NK-92 treated with Interleukin-12 subunit alpha and Interleukin-12 subunit beta, amount 100 ng/mL, for 24 hours (cell line): Measurements from ENCODE around the gene SFTPA2.
A peak's percentile ranks its signal among the peaks of the same experiment; 100 is the strongest.
"Not testable (repeated sequence)": the region's sequence is repeated elsewhere in the genome, so short reads cannot be mapped to it uniquely, and the experiment has no call there.

Experiments
- DNase-seq: peaks from one replicate; lab custom pipeline; 2025; lab: John Stamatoyannopoulos, UW

SFTPA2 gene

DNA sequence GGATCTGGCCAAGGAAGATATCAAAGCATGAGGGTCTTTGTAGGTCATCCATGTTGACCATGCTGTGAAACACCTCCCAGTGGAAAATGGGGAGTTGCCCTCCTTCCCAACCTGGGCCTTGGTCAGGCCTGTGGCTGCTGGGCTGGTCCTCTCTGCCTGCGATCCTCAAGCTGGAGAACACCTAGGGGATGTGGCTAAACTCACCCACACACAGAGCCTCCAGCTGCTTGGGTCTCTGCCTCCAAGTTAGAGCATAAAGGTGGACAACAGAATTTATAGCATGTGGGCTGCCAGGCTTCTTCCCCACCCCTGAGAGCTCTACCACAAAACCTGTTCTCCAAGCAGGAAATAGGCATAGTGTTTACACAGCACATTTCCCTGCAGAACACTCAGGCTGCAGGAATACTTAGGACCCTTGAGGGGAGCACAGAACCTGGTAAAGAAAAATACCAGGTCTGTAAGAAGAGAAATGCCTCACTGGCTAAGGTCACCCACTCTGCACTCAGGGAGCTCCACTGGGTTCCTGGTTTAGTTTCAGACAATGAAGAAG, at the start of gene SFTPA2:
SFTPA2 (minus strand) TSS at position 248 of the 550 bp plus-strand sequence. CDS start 924 bp downstream, outside the sequence.
- no peak for DNase-seq

DNA sequence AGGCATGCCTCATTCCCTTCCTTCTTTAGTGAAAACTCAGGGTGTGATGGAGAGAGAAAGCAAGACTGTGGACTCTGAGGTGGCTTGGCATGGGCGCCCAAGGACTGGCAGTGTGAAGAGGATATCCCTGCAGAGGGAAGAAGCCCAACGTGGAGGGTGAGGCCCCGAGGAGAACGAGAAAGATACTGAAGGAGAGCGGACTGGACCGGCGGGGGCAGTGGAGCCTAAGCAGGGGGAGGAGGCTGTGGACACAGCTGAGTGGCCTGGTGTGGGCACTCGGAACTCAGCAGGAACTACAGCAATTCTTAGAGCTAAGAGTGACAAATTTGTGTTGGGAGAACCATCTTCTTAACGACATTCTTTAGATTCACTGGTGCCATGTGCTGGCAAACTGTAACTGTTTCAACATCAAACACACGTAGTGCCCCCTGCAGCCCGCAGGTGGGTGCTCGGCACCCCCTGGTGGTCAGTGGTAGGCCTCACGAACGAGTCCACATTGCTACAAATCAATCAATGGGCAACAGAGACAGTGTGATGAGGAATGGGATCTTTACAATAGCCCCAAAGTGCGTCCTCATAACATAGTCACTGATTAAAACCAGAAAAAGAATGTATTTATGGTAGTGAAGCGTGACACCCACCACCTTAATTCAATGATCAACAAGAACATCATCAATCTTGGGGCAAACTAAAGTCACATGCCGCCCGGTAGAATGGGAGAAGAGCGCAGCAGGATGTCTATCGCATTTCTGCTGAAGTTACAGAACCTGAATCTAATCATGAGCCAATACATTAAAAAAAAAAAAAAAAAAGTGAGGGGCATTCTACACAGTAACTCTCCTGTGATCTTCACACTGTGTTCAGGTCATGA, 48.5 kb upstream of the SFTPA2 start:
- DNase-seq, result peak; percentile 13

DNA sequence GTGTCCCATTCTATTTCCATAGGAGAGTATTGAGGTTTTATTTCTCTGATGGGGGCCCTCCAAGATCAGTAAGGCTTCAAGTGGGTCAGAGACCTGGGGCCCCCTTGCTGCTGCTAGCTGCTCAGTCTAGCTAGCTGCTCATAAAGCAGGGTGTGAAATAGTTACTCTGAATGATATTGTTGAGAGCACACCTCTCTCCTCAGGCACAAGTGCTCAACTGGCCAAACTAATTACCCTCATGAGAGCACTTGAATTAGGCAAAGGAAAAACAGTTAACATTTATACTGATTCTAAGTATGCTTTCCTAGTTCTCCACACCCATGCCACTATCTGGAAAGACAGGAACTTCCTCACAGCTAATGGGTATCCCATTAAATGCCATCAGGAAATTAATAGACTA, 45.1 kb upstream of the SFTPA2 start:
- no peak for DNase-seq

DNA sequence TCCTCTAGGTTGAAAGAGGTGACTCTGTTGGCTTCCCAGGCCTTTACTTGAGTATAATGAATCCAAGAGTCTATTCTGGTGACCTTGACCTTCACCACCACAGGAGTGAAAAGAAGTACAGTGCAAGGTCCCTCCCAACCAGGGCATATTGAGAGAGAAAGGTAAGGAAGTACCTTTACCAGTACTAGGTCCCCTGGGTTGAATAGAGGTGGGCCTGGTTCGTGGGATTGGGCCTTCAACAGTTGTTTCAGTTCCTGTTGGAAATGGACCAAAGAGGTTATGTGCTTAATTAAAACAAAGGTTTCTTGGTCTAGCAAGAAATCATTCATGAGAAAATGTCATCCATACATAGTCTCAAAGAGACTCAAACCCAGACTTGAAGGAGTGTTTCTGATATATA, 44.1 kb upstream of the SFTPA2 start:
- DNase-seq, result no peak

DNA sequence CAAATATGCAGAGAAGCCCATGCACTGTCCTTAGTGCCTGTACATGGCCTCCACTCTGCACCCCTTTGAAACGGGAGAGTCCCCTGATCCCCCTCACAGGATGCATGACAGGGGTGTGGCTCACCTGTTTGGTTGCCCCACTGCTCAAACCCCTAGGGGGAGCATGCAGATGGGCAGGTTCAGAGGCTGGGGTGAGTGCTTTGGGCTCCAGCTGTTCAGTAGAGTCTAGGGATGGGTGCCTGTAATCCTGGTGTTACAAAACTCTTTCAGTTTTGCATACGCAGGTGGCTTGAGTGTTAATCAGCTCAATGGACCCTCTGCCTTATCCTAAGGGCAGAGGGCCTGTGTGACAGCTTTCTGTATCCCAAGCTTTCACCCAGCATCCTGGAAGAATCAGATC, 42.7 kb upstream of the SFTPA2 start:
- no peak for DNase-seq

DNA sequence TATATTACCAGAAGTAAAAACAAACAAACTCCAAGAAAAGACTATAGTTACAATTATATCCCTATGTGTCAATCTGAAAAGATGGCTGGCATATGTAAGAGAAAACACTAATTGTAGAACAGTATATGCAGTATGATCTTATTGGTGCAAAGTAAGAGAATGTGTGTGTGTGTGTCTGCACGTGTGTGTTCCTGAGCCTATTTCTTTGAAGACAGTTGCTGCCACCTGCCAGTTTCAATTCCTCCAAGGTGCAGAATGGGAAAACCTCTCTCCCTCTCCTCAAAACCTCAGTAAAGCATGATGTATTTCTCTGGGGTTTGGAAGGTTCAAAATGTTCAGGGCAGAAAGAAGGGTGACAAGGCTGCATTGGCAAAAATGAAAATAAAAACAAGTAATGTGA, 41.7 kb upstream of the SFTPA2 start:
- no peak for DNase-seq

DNA sequence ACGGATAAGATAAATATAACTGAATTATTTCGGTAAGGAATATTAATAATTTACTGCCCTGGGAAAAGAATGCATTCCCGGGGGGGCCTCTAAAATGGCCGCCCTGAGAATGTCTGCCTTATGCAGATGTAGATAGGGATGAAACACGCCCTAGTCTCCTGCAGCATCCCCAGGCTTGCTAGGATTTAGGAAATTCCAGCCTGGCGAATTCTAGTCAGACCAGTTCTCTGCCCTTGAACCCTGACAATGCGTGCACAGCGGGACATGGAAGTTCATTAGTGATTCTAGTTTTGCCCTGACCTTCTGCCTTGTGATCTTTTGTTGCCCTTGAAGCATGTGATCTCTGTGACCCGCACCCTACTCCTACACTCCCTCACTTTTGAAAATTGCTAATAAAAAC, 39.4 kb upstream of the SFTPA2 start:
- DNase-seq, result not testable (repeated sequence)

DNA sequence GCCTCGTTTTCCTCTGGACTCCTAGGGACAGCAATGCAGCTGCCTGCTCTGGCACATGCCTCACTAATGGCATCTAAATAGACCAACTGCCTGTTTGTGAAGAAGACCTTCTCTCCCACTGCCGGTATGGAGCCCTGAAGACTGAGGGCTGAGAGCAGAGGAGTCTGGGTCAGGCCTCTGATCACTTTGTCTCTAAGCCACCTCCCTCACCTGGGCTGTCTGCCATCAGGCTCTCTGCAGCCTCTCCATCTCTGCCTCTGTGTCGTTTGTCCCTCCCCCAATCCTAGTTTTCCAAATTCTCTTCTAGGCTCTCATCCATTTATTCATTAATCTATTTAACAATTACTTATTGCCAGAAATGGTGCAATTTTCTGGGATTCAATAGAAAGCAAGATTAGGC, 35.3 kb upstream of the SFTPA2 start:
- no peak for DNase-seq

DNA sequence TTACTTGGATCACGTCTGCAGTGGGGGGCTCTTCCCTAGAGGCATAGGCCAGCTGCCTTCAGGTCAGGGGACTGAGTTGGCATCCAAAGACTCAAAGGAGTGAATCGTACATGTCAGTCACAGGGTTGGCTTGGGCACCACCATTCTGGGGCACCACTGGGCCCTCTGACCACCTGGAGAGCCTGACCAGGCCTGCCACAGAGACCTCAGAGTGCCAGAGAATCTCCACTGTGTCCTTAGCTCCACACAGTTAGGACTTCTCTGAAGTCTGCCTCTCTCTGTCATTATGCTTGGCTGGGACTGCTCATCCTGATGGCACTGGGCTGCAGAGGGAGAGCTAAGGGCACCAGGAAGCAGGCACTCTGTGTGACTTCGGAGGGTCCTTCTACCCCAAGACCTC, 34.4 kb upstream of the SFTPA2 start:
- not testable (repeated sequence) for DNase-seq

DNA sequence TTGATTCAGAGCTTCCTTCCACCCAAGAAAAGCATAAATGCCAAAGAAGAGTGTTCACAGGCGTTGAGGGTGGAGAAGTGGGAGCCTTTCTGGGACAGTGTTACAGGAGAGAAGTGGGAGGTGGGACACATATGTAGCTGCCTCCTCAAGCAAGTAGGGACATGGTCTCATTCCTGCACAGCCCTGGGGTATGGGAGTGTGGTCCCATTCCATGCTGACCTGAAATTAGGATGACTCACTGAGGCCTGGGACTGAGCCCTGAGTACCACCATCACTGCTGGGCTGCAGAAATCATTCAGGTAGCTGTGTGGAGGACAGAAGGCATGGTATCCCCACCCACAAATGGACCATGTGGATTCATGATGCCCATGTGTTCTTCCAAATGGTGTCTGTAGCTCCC, 33.2 kb upstream of the SFTPA2 start:
- DNase-seq, result no peak

DNA sequence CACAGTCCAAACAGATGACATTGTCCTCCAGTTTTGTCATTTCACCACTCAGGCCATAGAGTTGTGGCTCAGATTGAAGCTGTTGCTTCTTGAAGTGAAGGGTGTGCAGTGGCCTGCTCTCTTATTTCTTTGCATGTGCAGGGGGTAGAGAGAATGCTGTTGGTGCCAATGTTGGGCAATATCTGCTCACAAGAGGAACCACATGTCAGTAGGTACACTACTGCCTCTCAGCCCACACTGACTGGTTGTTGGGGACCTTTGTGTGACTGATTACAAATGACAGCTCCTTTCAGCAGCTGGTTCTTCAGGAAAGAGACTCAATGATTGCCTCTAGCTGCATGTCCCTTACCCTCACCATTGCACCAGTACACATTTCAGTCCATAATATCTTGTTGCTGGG, 28.6 kb upstream of the SFTPA2 start:
- no peak for DNase-seq

DNA sequence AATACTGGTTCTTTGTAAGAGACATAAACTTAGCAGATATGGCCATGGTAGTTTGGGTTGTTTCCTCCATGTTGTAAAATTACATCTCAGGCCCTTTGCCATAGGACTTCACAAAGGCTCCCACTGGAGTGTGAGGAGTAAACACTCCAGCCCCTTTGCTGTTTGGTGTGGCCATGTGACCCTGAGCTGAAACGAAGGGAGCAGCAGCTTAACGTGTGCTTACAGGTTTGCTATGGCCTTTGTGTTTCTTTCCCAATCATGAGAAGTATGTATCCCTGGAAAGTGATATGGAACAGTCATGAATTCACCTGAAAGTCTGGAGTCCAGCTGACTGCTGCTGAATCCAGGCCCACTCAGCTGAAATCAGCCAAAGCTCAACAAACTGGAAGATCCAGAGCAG, 26.7 kb upstream of the SFTPA2 start:
- no peak for DNase-seq

DNA sequence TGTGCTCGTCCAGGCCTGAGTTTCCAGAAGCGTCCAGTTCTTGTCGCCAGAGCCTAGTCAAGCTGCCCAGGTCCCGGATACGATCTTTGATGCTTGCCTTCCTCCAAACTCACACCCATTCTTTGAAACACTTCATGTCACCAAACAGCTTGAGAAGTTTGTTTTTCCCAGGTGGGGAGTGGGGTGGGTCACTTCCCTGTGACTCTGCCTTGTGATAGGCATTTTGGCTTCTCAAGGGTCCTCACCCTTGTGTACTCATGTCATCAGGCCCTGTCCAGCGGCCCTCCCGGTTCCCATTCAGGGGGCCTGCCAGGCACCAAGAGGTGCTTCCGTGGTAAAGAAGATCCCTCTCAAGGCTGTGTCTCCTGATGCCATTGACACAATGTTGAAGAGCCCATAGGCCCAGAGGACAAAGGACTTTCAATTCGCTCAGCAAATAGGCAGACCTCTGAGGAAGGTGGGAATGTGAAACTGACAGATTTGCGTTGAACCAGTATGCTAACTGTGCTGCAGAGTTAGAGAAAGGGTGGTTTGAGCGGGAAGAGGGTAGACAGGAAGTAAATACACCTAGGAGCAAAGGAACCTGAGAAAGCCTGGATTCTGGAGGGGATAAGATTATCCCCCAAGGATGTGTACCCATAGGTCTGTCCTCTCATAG, 25.8 kb upstream of the SFTPA2 start:
- no peak for DNase-seq

DNA sequence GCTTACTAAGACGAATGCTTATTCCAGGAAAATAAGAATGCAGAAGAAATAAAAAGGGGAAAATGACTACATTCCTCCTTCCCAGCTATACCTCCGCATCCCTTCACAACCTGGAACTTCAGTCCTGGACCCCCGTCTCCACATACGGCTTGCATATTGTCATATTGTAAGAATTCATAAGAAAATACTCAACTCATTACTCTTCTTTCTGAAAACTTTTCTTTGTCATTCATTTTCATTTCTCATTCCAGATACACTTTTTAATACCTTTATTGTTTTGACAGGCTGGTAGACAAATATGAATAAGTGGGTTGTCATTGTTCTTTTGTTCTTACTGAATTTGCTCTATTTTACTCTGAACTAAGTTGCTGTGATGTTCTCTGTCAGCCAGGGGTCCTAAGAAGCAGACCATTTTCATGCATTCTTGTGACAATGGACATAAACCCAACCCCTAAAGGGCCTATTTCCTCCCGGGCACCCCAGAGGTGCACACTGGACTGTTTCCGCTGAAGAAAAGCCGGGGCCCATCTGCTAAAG, 23.3 kb upstream of the SFTPA2 start:
- DNase-seq, result no peak

DNA sequence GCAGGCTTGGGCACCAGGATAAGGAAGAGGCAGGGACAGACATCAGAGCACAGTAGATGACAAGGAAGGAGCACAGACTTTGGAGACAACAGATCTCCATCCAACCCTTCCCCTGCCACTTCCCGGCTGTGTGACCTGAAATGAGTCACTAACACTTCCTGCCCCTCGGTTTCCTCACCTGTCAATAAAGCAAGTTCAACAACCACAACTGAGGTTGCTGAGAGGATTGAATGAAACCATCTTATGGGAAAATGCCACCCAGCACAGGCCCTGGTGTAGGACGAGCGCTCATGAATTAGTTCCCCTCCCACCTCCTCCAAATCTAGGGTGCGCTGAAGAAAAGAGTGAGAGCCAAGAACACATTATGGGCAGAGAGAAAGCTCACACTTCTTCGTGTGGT, 22.7 kb upstream of the SFTPA2 start:
- not testable (repeated sequence) for DNase-seq

DNA sequence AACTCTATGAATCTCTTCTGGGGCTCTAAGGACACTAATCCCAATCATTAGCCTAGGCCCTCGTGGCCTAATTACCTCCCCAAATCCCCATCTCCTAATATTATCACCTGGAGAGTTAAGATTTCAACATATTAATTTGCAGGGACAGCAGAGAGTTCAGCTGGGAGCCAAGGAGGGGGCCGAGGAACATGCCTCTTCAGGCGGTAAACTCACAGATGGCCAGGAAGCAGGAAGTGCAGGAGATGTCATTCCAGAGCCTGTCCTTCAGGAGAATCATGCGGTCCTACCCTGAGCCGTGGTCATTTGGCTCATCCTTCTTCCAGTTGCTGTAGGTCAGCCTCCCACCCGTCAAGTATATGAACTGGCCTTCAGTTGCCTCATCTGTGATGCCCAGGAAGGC, 21.9 kb upstream of the SFTPA2 start:
- DNase-seq, result no peak

DNA sequence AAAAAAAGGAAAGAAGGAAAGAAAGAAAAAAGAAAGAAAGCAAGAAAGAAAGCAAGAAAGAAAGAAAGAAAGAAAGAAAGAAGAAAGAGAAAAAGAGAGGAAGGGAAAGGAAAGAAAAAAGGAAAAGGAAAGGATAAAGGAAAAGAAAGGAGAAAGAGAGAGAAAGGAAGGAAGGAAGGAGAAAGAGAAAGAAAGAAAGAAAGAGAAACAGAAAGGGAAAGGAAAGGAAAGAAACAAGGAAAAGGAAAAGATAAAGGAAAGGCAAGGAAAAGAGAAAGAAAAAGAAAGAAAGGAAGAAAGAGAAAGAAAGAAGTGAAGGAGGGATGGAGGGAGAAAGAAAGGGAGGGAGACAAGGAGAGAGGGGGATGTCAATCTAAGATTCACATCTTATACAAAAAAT, 20.8 kb upstream of the SFTPA2 start:
- no peak for DNase-seq

DNA sequence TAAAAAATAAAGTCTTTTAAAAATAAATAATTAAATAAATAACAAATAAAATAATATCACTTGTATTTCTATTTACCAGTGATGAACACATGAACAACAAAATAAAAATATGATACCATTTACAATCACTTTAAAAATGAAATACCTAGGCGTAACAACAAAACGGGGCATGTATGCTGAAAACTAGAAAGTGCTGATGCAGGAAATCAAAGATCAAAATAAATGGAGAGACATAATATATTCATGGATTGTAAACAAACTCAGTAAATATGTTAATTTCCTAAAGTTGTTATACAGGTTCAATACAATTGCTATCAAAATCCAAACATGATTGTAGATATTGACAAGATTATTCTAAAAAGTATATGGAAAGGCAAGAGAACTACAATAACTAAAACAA, 19.2 kb upstream of the SFTPA2 start:
- DNase-seq, result no peak

DNA sequence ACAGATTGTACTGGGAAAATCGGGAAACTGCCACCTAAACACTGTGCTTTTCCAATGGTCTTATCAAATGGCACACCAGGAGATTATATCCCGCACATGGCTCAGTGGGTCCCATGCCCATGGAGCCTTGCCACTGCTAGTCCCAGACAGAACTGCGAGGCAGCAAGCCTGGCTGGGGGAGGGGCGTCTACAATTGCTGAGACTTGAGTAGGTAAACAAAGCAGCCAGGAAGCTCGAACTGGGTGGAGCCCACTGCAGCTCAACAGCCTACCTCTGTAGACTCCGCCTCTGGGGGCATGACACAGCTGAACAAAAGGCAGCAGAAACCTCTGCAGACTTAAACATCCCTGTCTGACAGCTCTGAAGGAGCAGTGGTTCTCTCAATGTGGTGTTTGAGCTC, 10.4 kb upstream of the SFTPA2 start:
- DNase-seq, result not testable (repeated sequence)

DNA sequence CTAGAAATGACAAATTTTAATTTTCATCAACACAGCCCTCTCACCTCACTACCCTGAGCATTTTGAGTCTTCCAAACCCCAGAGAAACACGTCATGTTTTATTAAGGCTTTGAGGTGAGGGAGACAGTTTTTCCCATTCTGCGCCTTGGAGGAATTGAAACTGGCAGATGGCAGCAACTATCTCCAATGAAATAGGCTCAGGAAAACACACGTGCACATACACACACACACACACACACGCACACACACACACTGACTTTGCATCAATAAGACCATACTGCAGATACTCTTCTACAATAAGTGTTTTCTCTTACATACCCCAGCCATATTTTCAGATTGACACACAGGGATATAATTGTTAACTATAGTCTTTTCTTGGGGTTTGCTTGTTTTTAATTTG, 3.2 kb upstream of the SFTPA2 start:
- no peak for DNase-seq

DNA sequence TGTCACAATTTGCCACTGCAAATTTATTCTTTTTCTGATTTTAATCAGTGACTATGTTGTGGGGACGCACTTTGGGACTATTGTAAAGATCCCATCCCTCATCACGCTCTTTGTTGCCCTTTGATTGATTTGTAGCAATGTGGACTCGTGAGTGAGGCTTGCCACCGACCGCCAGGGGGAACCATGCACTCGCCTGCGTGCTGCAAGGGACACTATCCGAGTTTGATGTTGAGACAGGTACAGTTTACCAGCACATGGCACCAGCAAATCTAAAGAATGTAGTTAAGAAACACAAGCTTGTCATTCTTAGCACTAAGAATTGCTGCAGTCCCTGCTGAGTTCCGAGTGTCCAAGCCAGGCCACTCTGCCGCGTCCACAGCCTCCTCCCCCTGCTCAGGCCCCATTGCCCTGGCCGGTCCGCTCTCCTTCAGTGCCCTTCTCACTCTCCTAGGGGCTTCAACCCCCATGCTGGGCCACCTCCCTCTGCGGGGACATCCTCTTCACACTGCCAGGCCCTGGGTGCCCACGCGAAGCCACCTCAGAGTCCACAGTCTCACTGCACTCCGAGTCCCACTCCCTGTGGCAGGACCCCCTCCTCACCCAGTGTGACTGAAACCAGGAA, 2.0 kb upstream of the SFTPA2 start:
- DNase-seq, result peak; percentile 32

DNA sequence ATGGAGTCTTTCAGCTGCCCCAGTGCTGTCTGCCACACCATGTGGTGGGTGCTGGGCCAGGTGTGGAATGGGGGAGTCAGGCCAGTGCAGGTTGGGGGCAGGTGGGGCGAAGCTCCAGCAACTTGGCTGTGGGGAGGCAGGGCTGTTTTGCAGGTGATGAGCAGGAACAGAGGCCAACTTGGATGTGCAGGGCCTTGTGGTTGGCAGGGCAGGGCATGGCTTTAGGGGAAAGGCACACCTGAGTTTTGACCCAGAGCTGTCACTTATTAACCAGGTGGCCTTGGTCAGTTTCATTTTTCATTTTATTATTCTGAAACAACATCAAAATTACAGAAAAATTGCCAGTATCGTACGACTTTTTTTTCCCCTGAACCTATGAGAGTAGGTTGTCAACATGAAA, 1.1 kb upstream of the SFTPA2 start:
- DNase-seq, result no peak

DNA sequence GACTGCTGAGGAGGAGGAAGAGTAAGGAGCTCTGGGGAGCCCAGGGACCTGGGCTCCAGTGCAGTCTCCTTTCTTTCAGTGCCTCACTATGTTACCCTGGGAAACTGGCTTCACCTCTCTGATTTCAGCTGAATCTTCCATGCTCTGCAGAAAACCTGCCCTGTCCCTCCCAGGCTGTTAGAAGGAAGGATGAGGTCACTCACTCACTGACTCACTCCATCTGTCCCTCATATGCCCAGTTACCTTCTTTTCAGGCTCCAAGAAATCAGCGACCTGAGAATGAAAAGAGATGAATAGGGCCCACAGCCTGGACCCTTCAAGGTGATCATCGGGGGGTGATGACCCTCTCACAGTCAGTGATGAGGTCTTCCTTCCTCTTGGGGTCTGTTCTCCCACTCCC, 481 bp downstream of the SFTPA2 start:
- no peak for DNase-seq
